C4-2B (cell line): ENCODE data around the gene WDR81.

Experiments used
- H3K27ac ChIP-seq: fragments of 450-650 bp; 2 replicates; pipeline ENCODE4 v1.5.1; 2017
- CTCF ChIP-seq: fragments of 450-650 bp; conservative IDR thresholded peaks from 2 replicates; pipeline ENCODE4 v1.5.1; 2017; ENCODE audit warnings: mild to moderate bottlenecking
- ZFX ChIP-seq: fragments of 450-650 bp; IDR thresholded peaks from 2 replicates; pipeline ENCODE4 v1.6.1; 2017

The WDR81 gene

DNA sequence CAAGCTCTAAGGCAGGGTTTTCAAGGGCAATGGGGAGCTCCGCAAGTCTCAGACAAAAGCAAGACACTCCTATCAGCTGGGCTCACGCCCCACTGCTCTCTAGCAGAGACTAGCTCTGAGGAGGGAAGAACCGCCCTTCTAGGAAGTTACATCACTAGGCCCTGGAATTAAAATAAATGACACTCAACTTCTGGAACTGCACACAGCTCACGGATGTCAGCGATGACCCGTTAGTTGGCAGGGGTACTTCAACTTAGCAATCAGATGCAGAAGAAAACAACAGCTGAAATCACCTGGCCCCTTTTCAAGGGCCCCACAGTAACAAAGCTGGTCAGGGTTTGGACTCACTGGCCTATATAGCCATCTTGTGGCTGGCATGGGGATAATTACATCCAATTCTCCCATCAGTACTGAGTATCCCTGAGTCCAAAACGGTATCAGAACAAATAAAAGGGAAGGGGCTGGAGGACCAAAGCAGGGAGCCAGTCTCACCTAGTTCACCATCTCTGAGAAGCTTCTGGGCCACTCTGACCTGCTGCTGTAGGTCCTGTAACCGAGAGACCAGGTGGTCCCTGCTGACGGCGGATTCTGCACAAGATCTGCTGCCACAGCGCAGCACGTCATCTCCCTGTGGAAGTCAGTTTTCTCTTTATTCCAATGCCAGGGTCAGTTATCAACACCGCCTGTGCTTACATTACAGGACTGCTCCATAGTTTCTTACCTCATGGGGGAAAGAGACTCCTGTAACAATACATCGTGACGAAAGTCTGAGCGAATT, 59.5 kb downstream of the WDR81 start:
- TF ChIP-seq CTCF, result no peak
- TF ChIP-seq ZFX, result no peak
- no peak overlapping the region for H3K27ac ChIP-seq

- no peak overlapping the region for H3K27ac ChIP-seq
- TF ChIP-seq CTCF (no peak), ZFX (no peak)
Observed at GRCh38 chr17:1785930-1786329, 61.4 kb downstream of the WDR81 start.

- TF ChIP-seq ZFX, result no peak
- no peak for TF ChIP-seq CTCF
- no peak overlapping the region for H3K27ac ChIP-seq
Observed at GRCh38 chr17:1786708-1787107, 62.2 kb downstream of the WDR81 start.

- TF ChIP-seq CTCF (no peak), ZFX (no peak)
- no peak overlapping the region for H3K27ac ChIP-seq
Observed at GRCh38 chr17:1787301-1787902, 62.9 kb downstream of the WDR81 start.
